Naive thymus-derived CD4-positive, alpha-beta T cell (primary cell): ENCODE results near the gene AIPL1. TPM values are rescaled to one million over a fixed set of nuclear protein-coding genes. Genes with fewer than 3 reads are reported as not detected.

Source experiments
- ATAC-seq: fragments of 150-1000 bp; cut with Tn5 transposase; 2 replicates; pipeline ENCODE4 v1.10.0; 2021; ENCODE audit warnings: mild to moderate bottlenecking, moderate library complexity
- CTCF ChIA-PET: fragments of 350-600 bp; sonication (Branson Sonifier 250); formaldehyde crosslinking; loops from one replicate; lab custom pipeline; 2021; ENCODE audit warnings: antibody characterized with exemption; lab: Charles Lee
- POLR2A ChIA-PET: fragments of 350-600 bp; sonication (Branson Sonifier 250); formaldehyde crosslinking; loops from one replicate; lab custom pipeline; 2021; ENCODE audit warnings: antibody characterized with exemption, inconsistent platforms; lab: Charles Lee
- DNase-seq, 9 donors: peaks; one replicate each; pipeline versions ENCODE4 v3.0.0 to v3.0.0-alpha.2; 2020 to 2022; ENCODE audit warnings: mixed read lengths in 1 of 9
- H3K27ac ChIP-seq: one replicate; pipeline ENCODE4 v1.7.0; 2013; ENCODE audit warnings: mild to moderate bottlenecking, low read depth, low read length, moderate library complexity
- H3K27me3 ChIP-seq, 2 donors: one replicate each; pipeline ENCODE4 v1.7.0; 2013; ENCODE audit warnings: low read length in 2 of 2, mild to moderate bottlenecking in 2 of 2, moderate library complexity in 2 of 2; ENCODE audit not compliant: control insufficient read depth in 2 of 2, insufficient read depth in 2 of 2
- H3K36me3 ChIP-seq, 3 experiments: 1 replicate in 2 of 3; 2 replicates in 1 of 3; pipeline ENCODE4 v1.7.0; 2013; ENCODE audit warnings: low read length in 3 of 3, mild to moderate bottlenecking in 3 of 3, moderate library complexity in 1 of 3; ENCODE audit not compliant: insufficient read depth in 3 of 3, control insufficient read depth in 2 of 3
- H3K4me1 ChIP-seq, 2 donors: one replicate each; pipeline ENCODE4 v1.7.0; 2013; ENCODE audit warnings: low read length in 2 of 2, mild to moderate bottlenecking in 2 of 2, moderate library complexity in 1 of 2; ENCODE audit not compliant: control insufficient read depth in 2 of 2, insufficient read depth in 2 of 2
- H3K4me3 ChIP-seq: 2 replicates; pipeline ENCODE4 v1.7.0; 2013; ENCODE audit warnings: mild to moderate bottlenecking, low read length
- H3K9me3 ChIP-seq, 3 experiments: 1 replicate in 2 of 3; 2 replicates in 1 of 3; pipeline ENCODE4 v1.7.0; 2013; ENCODE audit warnings: low read length in 3 of 3; ENCODE audit not compliant: control insufficient read depth in 2 of 3
- H3K27ac Mint-ChIP-seq, 9 donors: one replicate each; pipeline ENCODE4 v1.8.0; 2020 to 2022; ENCODE audit warnings: mixed read lengths in 9 of 9, mild to moderate bottlenecking in 8 of 9, moderate library complexity in 5 of 9, inconsistent platforms in 2 of 9
- H3K27me3 Mint-ChIP-seq, 5 donors: one replicate each; pipeline ENCODE4 v1.8.0; 2021 to 2022; ENCODE audit warnings: mixed read lengths in 5 of 5, mild to moderate bottlenecking in 1 of 5
- H3K36me3 Mint-ChIP-seq, 5 donors: one replicate each; pipeline ENCODE4 v1.8.0; 2020 to 2022; ENCODE audit warnings: mixed read lengths in 5 of 5, mild to moderate bottlenecking in 3 of 5, inconsistent platforms in 1 of 5
- H3K4me1 Mint-ChIP-seq, 7 donors: one replicate each; pipeline ENCODE4 v1.8.0; 2020 to 2022; ENCODE audit warnings: mixed read lengths in 7 of 7, mild to moderate bottlenecking in 3 of 7, inconsistent platforms in 1 of 7
- H3K4me3 Mint-ChIP-seq, 10 donors: one replicate each; pipeline ENCODE4 v1.8.0; 2020 to 2022; ENCODE audit warnings: mild to moderate bottlenecking in 10 of 10, mixed read lengths in 10 of 10, moderate library complexity in 6 of 10, inconsistent platforms in 2 of 10
- H3K9me3 Mint-ChIP-seq, 11 donors: one replicate each; pipeline ENCODE4 v1.8.0; 2020 to 2022; ENCODE audit warnings: mixed read lengths in 11 of 11, mild to moderate bottlenecking in 4 of 11, inconsistent platforms in 1 of 11, moderate library complexity in 1 of 11
- intact Hi-C, 2 donors: fragments of 100-400 bp; cut with micrococcal nuclease; formaldehyde crosslinking; loops; one replicate each; pipeline ENCODE4 v1.15.1; 2023
- polyA plus RNA-seq, 2 donors: library from polyadenylated mRNA; unstranded; fragments of 300-500 nt; fragmentation: Illumina TruSeq; gene quantifications; one replicate each; pipeline ENCODE4 v1.2.3, GENCODE V29; 2021
- total RNA-seq, 6 experiments: library from RNA in 5 of 6; stranded (reverse) in 5 of 6; gene quantifications; 1 replicate in 5 of 6; 2 replicates in 1 of 6; pipeline ENCODE4 v1.2.3 and lab custom pipeline; 2021 to 2026

The AIPL1 gene
- total and polyA plus RNA-seq, 7 experiments from 2014 or later = not detected

DNA sequence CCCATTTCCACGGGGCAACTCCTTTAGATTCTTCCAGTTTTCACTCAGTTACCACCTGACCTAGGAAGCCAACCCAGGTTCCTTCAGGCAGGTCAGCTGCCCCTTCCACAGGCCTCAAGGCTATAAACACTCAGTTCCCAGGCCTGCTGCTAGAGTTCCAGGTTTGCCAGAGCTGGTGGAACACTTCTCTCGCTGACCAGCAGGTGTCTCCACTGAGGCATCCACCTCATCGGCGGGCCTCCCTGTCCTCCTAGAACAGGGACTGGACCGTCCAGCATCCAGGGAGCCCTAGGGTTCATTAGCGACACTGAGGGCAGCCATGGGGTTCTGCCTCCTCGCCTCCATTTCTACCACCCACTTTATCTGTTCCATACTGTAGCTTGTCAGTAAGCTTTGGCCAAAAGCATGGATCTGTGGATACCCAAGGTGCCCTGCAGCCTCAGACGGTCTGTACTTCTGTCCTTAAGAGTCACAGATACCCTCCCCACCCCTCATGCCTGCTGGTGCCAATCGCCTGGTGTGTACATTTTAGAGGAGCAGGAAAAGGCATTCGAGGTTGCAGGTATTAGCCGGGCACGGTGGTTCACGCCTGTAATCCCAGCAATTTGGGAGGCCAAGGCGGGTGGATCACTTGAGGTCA, 38.3 kb upstream of the AIPL1 start:
- peaks cover 0 to 6% (median 0%) of the 10 kb centered on the region in 5 donors for H3K27me3 Mint-ChIP-seq
- CTCF ChIA-PET = interaction anchor here (0.6 to 1.4 kb wide), 11 partner anchors 11 to 980 kb away, joined by 3 to 5 read pairs (median 3); partner anchors contain the start of gene PIMREG
- DNase-seq = peak; percentile 16 to 68 (median 57)
- peak; percentile 85 for ATAC-seq
- Histone ChIP-seq H3K4me3 (no peak overlapping the region), H3K4me1 (no peaks in the 10 kb centered on the region), H3K27ac (no peak overlapping the region), H3K27me3 (no peaks in the 10 kb centered on the region), H3K36me3 (no peaks in the 10 kb centered on the region), H3K9me3 (no peaks in the 10 kb centered on the region)
- H3K36me3 Mint-ChIP-seq = no peaks in the 10 kb centered on the region
- H3K9me3 Mint-ChIP-seq = peaks cover 0 to 1% (median 0%) of the 10 kb centered on the region in 11 donors
- peak overlapping the region in 3 of 9 donors; percentile 22 to 62 (median 47) for H3K27ac Mint-ChIP-seq
- intact Hi-C loops = loop anchor here (2.0 kb wide), 3 partner anchors 168 to 228 kb away; partner anchors contain the start of genes KIAA0753 (in 1 of the 2) and TXNDC17 (in 1 of the 2)
- peaks cover 1 to 6% (median 4%) of the 10 kb centered on the region in 7 donors for H3K4me1 Mint-ChIP-seq
- H3K4me3 Mint-ChIP-seq = no peak overlapping the region
- POLR2A ChIA-PET = no interaction called here

DNA sequence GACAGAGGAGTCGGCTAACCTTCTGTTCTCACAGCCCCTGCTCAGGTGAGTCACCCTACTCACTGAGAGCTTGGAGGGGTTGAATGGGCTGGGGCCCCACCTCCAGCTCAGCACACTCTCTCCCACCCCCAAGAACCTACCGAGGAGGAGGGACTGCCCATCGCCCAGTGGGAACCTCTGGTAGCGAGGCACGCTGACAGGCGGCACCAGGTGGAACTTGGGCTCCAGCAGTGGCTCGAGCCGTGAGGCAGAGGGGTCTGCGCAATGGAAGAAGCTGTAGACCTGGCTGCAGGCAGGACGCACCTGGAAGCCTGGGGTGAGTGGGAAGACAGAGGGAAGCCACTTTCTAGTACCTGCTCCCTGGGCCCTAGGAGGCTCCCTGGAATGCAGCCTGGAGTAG, 37.6 kb upstream of the AIPL1 start:
- intact Hi-C loops = loop anchor here (2.0 kb wide), 3 partner anchors 168 to 228 kb away; partner anchors contain the start of genes KIAA0753 (in 1 of the 2) and TXNDC17 (in 1 of the 2)
- Mint-ChIP-seq H3K9me3 (peaks cover 0 to 3% (median 0%) of the 10 kb centered on the region in 11 donors), H3K36me3 (no peaks in the 10 kb centered on the region), H3K27me3 (peaks cover 0 to 6% (median 0%) of the 10 kb centered on the region in 5 donors), H3K4me3 (no peak overlapping the region), H3K27ac (no peak overlapping the region), H3K4me1 (peaks cover 1 to 6% (median 4%) of the 10 kb centered on the region in 7 donors)
- DNase-seq (no peak), ATAC-seq (no peak)
- CTCF ChIA-PET = interaction anchor here (0.6 to 1.3 kb wide), 6 partner anchors 11 to 283 kb away, joined by 3 to 4 read pairs (median 3); no protein-coding TSS in a partner anchor
- no peak overlapping the region for H3K27ac ChIP-seq
- H3K27me3 ChIP-seq = no peaks in the 10 kb centered on the region
- H3K4me1 ChIP-seq = no peaks in the 10 kb centered on the region
- no peak overlapping the region for H3K4me3 ChIP-seq
- POLR2A ChIA-PET = no interaction called here
- H3K36me3 ChIP-seq = no peaks in the 10 kb centered on the region
- no peaks in the 10 kb centered on the region for H3K9me3 ChIP-seq

DNA sequence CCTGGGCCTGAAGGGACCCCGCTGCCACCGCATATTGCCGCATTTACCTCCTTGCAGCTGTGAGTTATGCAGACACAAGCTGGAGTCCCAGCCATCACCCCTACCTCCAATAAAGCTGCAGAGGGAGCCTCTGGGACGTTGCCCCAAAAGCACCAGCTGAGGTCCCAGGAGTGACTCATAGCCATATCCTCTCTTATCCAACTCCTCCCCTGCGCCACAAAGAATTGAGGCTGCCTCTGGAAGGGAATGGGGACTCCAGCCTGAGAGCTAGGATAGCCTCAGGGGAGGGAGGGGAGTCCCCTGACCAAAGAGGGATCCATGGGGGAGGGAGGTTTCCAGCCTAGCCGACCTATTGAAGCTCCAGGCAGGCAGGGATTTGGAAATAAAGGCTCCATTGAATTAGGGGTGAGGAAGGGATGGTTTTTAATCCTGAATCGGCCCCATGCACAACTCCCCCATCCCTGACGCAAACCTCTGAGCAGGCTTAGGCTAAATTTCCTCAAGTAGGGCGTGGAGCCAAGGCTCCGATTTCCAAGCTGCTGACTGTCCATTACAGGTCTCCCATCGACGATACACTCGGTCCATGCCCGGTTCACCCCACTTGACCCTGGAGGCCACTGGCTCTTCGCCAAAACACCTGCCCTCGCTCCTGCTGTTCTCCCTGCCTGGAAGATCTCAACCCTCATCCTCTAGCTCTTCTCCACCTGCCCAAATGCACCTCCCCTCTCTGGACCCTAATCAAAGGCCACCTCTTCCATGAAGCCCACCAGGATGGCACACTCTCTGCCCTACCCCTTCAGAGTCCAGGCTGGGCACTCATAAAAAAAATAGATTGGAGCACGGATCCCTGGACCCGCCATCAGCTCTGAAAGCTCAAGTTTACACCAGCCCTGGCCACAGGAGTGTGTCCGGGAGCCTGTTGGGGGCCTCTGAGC, 36.9 kb upstream of the AIPL1 start:
- intact Hi-C loops = loop anchor here (2.0 kb wide), 3 partner anchors 169 to 229 kb away; partner anchors contain the start of genes KIAA0753 (in 1 of the 2) and TXNDC17 (in 1 of the 2)
- peaks cover 1 to 6% (median 4%) of the 10 kb centered on the region in 7 donors for H3K4me1 Mint-ChIP-seq
- no peaks in the 10 kb centered on the region for H3K36me3 Mint-ChIP-seq

DNA sequence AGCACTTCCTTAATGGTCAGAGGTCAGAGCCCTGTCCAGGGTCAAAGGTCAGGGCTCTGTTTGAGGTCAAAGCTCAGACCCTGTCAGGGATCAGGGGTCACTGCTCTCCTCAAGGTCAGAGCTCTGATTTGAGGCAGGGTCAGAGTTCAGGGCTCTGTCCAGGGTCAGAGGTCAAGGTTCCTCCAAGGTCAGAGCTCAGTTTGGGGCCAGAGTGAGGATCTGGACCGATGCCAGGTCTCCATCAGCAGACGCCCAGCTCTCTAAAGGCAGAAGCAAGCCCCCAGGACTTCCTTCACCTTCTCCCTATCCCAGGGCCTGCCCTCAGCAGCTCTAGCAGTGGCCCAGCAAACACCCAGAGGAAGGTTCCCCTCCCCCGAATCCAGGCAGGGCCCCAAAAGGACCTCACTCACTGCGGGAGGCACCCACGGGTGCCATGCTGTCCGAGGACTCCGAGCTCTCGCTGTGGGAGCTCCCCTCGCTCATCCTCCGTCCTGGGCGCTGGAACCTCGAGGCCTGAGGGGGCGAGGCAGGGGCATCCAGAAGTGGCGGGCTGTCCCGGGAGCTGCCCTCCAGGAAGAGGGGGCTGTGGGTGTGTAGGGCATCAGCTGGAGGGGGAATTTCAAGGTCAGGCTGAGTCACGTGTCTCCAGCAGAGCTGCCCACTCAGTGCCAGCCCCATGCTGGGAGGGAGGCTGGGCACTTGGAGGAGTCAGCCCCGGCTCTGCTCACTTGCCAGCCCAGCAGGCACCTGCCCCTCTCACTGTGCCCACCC, 36.0 kb upstream of the AIPL1 start:
- H3K4me3 ChIP-seq = no peak overlapping the region
- no peaks in the 10 kb centered on the region for H3K9me3 ChIP-seq
- H3K9me3 Mint-ChIP-seq = peaks cover 0 to 3% (median 0%) of the 10 kb centered on the region in 11 donors
- H3K4me3 Mint-ChIP-seq = no peak overlapping the region
- intact Hi-C loops = no loop called here
- H3K27ac ChIP-seq = no peak overlapping the region
- H3K27me3 Mint-ChIP-seq = peaks cover 0 to 6% (median 3%) of the 10 kb centered on the region in 5 donors
- no peak for DNase-seq
- H3K36me3 ChIP-seq = no peaks in the 10 kb centered on the region
- no peaks in the 10 kb centered on the region for H3K4me1 ChIP-seq
- POLR2A ChIA-PET = no interaction called here
- no peaks in the 10 kb centered on the region for H3K36me3 Mint-ChIP-seq
- H3K4me1 Mint-ChIP-seq = peaks cover 1 to 6% (median 4%) of the 10 kb centered on the region in 7 donors
- no peak for ATAC-seq
- CTCF ChIA-PET = interaction anchor here (0.6 to 0.9 kb wide), 2 partner anchors 35 to 170 kb away, joined by 3 read pairs; partner anchors contain the start of gene TXNDC17
- no peak overlapping the region for H3K27ac Mint-ChIP-seq
- no peaks in the 10 kb centered on the region for H3K27me3 ChIP-seq

More for the DNA sequence above, 36.9 kb upstream of the AIPL1 start:
- Mint-ChIP-seq H3K27me3 (peaks cover 0 to 6% (median 0%) of the 10 kb centered on the region in 5 donors), H3K9me3 (peaks cover 0 to 3% (median 0%) of the 10 kb centered on the region in 11 donors), H3K27ac (no peak overlapping the region), H3K4me3 (no peak overlapping the region)
- ATAC-seq (no peak), DNase-seq (no peak)
- ChIA-PET CTCF (interaction anchor here (0.6 to 1.3 kb wide), 4 partner anchors 12 to 866 kb away, joined by 3 to 4 read pairs (median 3); partner anchors contain the start of gene TXNDC17), POLR2A (no interaction called here)
- no peaks in the 10 kb centered on the region for H3K36me3 ChIP-seq
- H3K4me3 ChIP-seq = no peak overlapping the region
- H3K4me1 ChIP-seq = no peaks in the 10 kb centered on the region
- no peaks in the 10 kb centered on the region for H3K27me3 ChIP-seq
- no peak overlapping the region for H3K27ac ChIP-seq
- no peaks in the 10 kb centered on the region for H3K9me3 ChIP-seq

DNA sequence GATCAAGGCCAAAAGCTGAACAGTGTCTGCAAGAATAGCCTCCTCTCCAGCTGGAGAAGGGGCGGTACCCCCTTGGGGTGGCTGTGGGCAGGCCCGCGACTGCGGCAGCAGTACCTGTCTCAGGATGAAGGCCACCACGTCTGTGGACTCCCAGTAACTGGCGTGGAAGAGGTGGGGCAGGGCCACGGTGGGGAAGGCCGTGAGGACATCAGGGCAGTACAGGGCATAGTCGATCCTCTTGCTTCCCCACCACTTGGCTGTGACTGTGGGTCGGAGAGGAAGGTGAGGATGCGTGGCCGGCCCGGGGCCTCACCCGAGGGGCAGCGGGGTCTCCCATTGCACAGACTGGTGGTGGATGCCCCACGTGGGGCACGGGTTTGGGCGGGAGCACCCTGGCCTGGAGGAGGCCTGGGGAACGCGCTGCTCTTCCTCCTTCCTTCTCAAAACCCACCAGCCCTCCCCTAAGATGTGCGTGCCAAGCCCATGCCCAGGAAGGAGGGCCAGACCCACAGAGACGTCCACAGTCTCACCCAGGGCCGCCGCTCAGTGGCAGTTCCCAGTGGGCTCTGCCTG, 35.3 kb upstream of the AIPL1 start:
- ChIA-PET POLR2A (no interaction called here), CTCF (no interaction called here)
- peaks cover 1 to 6% (median 4%) of the 10 kb centered on the region in 7 donors for H3K4me1 Mint-ChIP-seq
- Histone ChIP-seq H3K9me3 (no peaks in the 10 kb centered on the region), H3K4me3 (no peak overlapping the region), H3K36me3 (no peaks in the 10 kb centered on the region), H3K27ac (no peak overlapping the region), H3K4me1 (no peaks in the 10 kb centered on the region), H3K27me3 (no peaks in the 10 kb centered on the region)
- no peaks in the 10 kb centered on the region for H3K36me3 Mint-ChIP-seq
- no peak for DNase-seq
- peaks cover 0 to 6% (median 3%) of the 10 kb centered on the region in 5 donors for H3K27me3 Mint-ChIP-seq
- ATAC-seq = no peak
- H3K27ac Mint-ChIP-seq = no peak overlapping the region
- peaks cover 0 to 3% (median 0%) of the 10 kb centered on the region in 11 donors for H3K9me3 Mint-ChIP-seq
- intact Hi-C loops = no loop called here
- no peak overlapping the region for H3K4me3 Mint-ChIP-seq
